HG03103 (cell line): Measurements from ENCODE around the gene CRACDL.
A peak's percentile ranks its signal among the peaks of the same experiment; 100 is the strongest.
"Not testable (repeated sequence)": the region's sequence is repeated elsewhere in the genome, so short reads cannot be mapped to it uniquely, and the experiment has no call there.

Experiments
- ATAC-seq: cut with Tn5 transposase; IDR thresholded peaks from one replicate; pipeline ENCODE4 v1.9.1; 2021; ENCODE audit warnings: low read depth; ENCODE audit not compliant: unreplicated experiment

The CRACDL gene

DNA sequence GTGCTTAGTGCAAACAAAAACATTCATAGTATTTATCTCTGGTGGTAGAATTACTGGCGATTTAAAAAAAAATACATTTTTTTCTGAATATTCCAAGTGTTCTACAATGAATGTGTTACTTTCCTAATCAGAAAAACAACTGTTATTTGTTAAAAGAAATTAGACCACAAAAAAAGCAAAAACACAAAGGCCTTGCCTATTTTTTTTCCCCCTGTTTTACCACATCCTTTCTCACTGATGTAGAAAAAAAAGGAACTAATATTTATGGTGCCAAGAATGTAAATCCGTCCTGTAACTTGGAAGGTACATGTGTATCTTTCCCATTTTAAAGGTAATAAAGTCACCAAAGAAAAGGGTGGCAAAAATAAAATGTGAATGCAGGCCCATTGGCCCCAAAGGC lies 176.7 kb downstream of the CRACDL start:
- no peak for ATAC-seq

DNA sequence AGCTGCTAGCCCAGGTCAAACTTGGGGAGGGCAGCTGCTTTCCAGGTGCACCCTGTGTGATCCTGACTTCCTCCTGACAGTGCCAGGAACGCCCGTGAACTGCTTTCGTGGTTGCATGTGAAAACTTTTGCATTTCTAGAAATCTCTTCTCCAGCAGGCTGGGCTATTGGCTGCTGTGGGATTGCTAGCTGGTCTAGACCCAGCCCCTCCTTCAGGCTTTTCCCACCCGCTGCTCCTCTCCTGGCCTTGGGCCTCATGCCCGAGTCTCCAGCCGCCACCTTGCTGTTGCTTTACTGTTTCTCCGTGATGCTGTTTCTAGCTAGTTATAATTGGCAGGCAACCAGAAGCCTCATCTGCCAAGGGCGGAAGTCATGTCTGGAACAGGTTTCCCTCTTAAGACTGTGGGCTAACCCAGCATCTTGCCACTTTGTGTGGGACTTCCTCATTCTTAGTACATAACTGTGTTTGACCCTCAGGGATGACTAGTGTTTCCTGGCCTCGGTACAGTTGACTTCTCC lies 178.1 kb downstream of the CRACDL start:
- ATAC-seq = peak; percentile 84

DNA sequence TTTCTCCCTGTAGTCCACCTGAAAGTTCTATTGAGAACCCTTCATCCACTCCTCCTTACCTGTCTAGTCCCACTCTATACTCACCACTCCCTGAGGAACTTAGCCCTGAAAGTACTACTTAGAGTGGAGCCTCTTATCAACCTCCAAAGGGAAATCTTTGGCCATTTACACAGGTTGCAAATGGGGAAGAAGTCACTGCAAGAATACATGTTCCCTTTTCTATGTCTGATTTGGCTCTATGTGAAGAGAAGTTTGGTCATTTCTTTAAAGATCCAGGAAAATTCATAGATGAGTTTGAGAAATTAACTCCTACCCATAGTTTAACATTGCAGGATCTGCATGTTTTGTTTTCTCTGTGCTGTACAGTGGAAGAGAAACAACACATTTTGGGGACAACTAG lies 182.2 kb downstream of the CRACDL start:
- no peak for ATAC-seq

DNA sequence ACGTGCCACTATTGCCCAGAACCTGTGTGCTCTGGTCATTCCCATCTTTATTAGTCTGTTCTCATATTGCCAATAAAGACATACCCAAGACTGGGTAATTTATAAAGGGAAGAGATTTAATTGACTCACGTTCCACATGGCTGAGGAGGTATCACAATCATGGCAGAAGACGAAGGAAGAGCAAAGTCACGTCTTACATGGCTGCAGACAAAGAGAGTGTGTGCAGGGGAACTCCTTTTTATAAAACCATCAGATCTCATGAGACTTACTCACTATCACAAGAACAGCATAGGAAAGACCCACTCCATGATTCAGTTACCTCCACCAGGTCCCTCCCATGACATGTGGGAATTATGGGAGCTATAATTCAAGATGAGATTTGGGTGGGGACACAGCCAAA lies 183.3 kb downstream of the CRACDL start:
- ATAC-seq = not testable (repeated sequence)

DNA sequence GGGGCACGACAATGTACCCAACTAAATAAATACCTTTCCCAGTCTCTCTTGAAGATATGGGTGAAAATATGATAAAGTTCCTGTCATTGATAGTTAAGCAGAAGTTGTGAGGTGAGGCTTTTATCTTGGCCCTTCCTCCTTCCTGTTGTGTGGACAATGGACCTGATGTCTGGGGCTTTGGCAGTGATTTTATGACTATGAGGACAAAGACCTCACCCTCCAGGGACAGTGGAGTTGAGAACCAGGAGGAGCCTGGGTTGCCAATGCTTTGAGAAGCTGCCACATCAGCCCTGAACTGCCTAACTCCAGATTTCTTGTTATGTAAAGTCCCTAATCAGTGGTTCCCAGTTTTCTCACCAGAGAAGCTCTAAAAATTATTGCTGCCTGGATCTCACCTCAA lies 184.3 kb downstream of the CRACDL start:
- no peak for ATAC-seq

DNA sequence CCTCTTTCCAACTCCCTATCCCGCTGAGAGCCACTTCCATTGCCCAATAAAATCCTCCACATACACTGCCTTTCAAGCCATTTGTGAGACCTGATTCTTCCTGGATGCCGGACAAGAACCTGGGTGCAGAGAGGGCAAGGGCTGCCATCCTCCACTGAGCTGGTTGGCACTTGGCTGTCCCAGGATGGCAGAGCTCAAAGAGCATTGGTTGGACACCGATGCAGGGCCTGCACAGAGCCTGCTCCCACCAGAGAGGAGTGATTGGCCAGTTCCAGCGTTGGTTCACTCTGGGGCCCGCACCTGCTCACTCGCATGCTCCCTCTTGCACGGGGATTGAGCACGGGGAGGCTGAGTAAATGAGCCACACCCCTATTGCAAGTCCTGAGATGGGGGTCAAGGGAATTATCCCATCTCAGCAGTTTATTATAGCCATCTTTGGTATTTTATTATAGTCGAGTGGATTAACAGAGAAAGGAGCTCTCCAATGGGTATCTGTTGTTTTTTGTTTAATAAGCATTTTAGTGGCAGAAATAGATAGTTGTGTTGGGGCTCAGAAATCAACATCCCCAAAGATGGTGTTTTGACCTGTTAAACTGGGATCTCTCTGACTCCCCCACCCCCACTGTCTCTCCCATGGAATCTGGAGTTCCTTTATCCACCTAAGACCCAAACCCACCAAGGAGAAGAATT lies 185.3 kb downstream of the CRACDL start:
- ATAC-seq = no peak

DNA sequence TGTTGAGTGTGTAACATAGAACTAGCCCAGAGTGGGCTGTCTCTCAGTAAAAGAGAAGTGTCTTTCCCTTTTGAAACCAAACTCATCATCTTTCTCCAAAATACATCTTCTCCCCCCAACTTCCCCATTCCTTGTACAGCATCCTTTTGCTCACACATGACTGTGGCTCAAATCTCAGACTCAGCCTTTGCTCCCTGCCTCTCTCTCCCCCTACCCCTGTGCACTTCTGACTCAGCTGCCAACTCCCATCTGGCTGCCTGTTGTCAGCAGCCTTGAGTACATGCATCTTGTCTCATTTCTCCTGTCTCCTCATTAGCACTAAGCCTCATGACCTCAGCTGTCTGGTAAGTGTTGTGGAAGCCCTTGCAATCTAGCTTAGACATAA lies 187.0 kb downstream of the CRACDL start:
- ATAC-seq = no peak

DNA sequence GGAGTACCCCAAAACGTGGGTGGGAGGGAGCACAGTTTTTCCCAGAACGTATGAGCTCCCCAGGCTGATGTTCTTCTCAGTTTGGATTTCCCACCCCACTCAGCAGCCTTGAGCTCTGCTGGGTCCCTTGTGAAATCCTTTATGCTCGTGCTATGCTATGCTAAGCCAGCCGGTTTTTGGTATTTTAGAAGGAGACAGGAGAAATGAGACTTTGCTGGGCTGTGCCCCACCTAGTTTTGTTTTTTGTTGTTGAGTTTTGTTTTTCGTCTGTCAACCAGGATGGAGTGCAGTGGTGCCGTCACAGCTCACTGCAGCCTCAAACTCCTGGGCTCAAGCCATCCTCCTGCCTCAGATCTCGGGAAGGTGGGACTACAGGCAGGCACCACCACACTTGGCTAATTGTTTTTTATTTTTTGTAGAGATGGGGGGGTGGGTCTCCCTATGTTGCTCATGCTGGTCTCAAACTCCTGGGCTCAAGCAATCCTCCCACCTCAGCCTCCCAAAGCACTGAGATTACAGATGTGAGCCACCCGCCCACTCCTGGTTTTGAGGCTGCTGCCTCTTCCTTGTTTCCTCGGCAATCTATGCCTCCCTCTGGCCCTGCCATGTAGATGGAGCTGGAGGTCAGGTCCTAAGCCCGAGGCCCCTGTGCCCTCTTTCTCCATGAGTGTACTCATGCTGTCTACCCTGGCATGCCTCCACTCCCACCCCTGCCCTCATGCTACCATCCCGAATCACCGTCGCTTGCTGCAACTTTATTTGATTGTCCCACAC lies 187.5 kb downstream of the CRACDL start:
- no peak for ATAC-seq

DNA sequence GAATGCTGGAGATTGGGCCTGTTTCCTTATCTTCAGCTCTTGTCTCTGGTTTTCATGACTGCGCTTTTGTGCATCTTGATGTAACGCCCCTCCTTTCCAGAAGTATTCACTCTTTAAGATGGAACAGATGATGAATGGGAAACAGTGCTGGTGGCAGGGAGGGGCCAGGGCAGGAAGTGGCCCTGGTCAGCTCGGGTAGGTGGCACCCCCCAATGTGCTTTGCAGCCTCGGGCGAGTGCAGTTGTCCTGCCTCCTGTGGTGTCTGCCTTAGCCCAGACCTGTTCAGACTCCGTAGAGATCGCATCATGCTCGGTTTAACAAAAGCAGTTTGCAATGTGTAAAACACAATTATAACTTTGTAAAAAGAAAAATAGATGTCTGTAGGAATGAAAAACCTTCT lies 188.1 kb downstream of the CRACDL start:
- ATAC-seq = no peak

DNA sequence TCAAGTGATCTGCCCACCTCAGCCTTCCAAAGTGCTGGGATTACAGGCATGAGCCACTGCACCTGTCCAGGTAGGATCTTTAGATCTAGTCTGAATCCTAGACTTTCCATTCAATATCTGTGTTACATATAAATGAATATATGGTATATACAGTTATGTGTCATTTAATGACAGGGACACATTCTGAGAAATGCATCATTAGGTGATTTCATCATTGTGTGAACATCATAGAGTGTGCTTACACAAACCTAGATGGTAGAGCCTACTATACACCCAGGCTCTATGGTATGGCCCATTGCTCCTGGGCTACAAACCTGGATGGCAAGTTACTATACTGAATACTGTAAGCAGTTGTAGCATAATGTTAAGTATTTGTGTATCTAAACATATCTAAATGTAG lies 189.6 kb downstream of the CRACDL start:
- no peak for ATAC-seq

DNA sequence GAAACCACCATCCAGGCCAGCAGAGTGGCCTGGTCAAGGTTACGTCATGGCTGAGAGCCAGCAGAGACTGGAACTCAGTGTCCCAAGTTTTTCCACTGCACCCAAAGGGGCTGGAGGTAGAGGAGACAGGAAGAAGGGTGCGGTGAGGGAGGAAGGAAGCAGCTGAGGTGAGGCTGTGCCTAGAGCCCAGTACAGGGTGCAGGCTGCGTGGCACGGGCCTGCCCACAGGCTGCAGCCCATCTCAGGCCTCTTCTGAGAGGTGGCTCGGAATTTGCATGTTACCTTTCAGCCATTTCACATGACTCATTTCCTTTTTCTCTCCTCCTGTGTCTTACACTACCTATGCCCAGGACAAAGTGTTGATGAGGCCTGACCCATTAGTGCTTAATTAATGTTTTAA lies 191.4 kb downstream of the CRACDL start:
- no peak for ATAC-seq
